Measurements from ENCODE around the gene IL1A.

IL1A gene

GRCh38 chr2:112733871-112734270 lies 50.4 kb downstream of the IL1A start:
- Histone ChIP-seq H2AFZ (no peak overlapping the region), H3K79me2 (no peaks in the 10 kb centered on the region), H3K27me3 (ENCODE audit: control insufficient read depth, insufficient read depth, low read length) (no peaks in the 10 kb centered on the region), H3K36me3 (ENCODE audit: control insufficient read depth, insufficient read depth, low read length) (no peaks in the 10 kb centered on the region), H3K9ac (no peak overlapping the region), H3K4me3 (ENCODE audit: low read depth, low read length) (no peak overlapping the region), H3K4me2 (ENCODE audit: low read length) (no peak overlapping the region), H3K4me1 (no peaks in the 10 kb centered on the region), H3K27ac (no peak overlapping the region), H3K9me3 (ENCODE audit: control insufficient read depth, low read length) (no peaks in the 10 kb centered on the region)
- TF ChIP-seq CTCF (IDR thresholded peaks at IDR 0.05) = no peak

- Histone ChIP-seq H3K9me3 (ENCODE audit: control insufficient read depth, low read length) (no peaks in the 10 kb centered on the region), H3K36me3 (ENCODE audit: control insufficient read depth, insufficient read depth, low read length) (no peaks in the 10 kb centered on the region), H3K4me3 (ENCODE audit: low read depth, low read length) (no peak overlapping the region), H3K27ac (no peak overlapping the region), H3K9ac (no peak overlapping the region), H2AFZ (no peak overlapping the region), H3K27me3 (ENCODE audit: control insufficient read depth, insufficient read depth, low read length) (no peaks in the 10 kb centered on the region), H3K79me2 (no peaks in the 10 kb centered on the region), H3K4me2 (ENCODE audit: low read length) (no peak overlapping the region), H3K4me1 (no peaks in the 10 kb centered on the region)
- TF ChIP-seq CTCF (IDR thresholded peaks at IDR 0.05) = no peak
These were observed 50.8 kb downstream of the IL1A start for GRCh38 chr2:112733456-112733855.

GRCh38 chr2:112731479-112731878 lies 52.8 kb downstream of the IL1A start:
- H3K9ac ChIP-seq = no peak overlapping the region
- no peaks in the 10 kb centered on the region for H3K9me3 ChIP-seq (ENCODE audit: control insufficient read depth, low read length)
- no peak overlapping the region for H3K27ac ChIP-seq
- H3K4me2 ChIP-seq (ENCODE audit: low read length) = no peak overlapping the region
- H3K36me3 ChIP-seq (ENCODE audit: control insufficient read depth, insufficient read depth, low read length) = no peaks in the 10 kb centered on the region
- no peak overlapping the region for H3K4me3 ChIP-seq (ENCODE audit: low read depth, low read length)
- TF ChIP-seq CTCF (IDR thresholded peaks at IDR 0.05) = no peak
- H2AFZ ChIP-seq = no peak overlapping the region
- H3K4me1 ChIP-seq = peaks cover 5% of the 10 kb centered on the region
- no peaks in the 10 kb centered on the region for H3K27me3 ChIP-seq (ENCODE audit: control insufficient read depth, insufficient read depth, low read length)
- H3K79me2 ChIP-seq = no peaks in the 10 kb centered on the region

- no peak for TF ChIP-seq CTCF (IDR thresholded peaks at IDR 0.05)
- Histone ChIP-seq H3K27ac (no peak overlapping the region), H3K9ac (no peak overlapping the region), H3K4me2 (ENCODE audit: low read length) (no peak overlapping the region), H2AFZ (no peak overlapping the region), H3K9me3 (ENCODE audit: control insufficient read depth, low read length) (no peaks in the 10 kb centered on the region), H3K36me3 (ENCODE audit: control insufficient read depth, insufficient read depth, low read length) (no peaks in the 10 kb centered on the region), H3K4me3 (ENCODE audit: low read depth, low read length) (no peak overlapping the region), H3K79me2 (no peaks in the 10 kb centered on the region), H3K4me1 (peaks cover 5% of the 10 kb centered on the region), H3K27me3 (ENCODE audit: control insufficient read depth, insufficient read depth, low read length) (no peaks in the 10 kb centered on the region)
These were observed 53.5 kb downstream of the IL1A start for GRCh38 chr2:112730791-112731190.

GRCh38 chr2:112730216-112730615 lies 54.1 kb downstream of the IL1A start:
- H3K4me1 ChIP-seq = peaks cover 5% of the 10 kb centered on the region
- no peak for TF ChIP-seq CTCF (IDR thresholded peaks at IDR 0.05)
- no peak overlapping the region for H3K4me3 ChIP-seq (ENCODE audit: low read depth, low read length)
- no peak overlapping the region for H3K9ac ChIP-seq
- no peak overlapping the region for H3K4me2 ChIP-seq (ENCODE audit: low read length)
- H3K9me3 ChIP-seq (ENCODE audit: control insufficient read depth, low read length) = no peaks in the 10 kb centered on the region
- no peak overlapping the region for H3K27ac ChIP-seq
- no peaks in the 10 kb centered on the region for H3K36me3 ChIP-seq (ENCODE audit: control insufficient read depth, insufficient read depth, low read length)
- H3K79me2 ChIP-seq = no peaks in the 10 kb centered on the region
- no peaks in the 10 kb centered on the region for H3K27me3 ChIP-seq (ENCODE audit: control insufficient read depth, insufficient read depth, low read length)
- H2AFZ ChIP-seq = no peak overlapping the region

Measured in parathyroid adenoma (tissue), 2 donors.